NK-92 (cell line): ENCODE measurements around the gene ATP8B4.

Experiments used
- DNase-seq: peaks from one replicate; lab custom pipeline; 2025; ENCODE audit not compliant: unreplicated experiment; lab: John Stamatoyannopoulos, UW

ATP8B4 gene

DNA sequence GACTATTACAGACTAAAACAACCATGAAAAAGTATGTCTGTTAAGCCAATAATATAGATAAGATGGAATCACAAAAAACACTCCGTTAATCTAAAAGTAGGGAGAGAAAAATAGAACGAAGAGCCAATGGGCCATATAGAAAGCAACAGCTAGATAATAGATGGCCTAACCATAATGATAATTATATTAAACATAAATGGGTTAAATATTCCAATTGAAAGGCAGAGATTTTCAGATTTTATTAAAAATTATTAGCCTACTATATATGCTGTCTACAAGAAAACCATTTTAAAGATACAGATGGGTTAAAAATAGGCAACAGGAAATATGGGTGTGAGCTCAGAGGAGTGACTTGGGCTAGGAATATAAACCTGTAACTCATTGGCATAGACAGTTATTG lies 76.3 kb downstream of the ATP8B4 start:
- no peak for DNase-seq

- no peak for DNase-seq
These were observed 88.6 kb downstream of the ATP8B4 start for GRCh38 chr15:50030456-50030855.

DNA sequence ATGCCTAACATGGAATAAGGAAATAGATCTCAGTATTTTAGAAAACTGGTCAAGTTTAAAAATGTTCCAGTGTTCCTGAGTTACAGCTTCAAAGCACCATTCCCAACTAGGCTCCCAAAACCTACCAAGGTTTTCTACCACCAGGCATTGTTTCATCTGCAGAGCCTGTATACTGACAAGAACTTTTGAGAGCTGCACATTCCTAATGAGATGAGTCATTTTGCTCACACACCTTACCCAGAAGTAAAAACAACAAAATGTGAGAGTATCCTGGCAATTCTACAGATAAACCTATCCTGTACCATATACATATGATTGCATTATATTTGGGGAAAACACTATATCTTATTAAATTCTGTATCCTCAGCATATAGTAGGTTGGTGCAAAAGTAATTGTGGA lies 90.7 kb downstream of the ATP8B4 start:
- no peak for DNase-seq

DNA sequence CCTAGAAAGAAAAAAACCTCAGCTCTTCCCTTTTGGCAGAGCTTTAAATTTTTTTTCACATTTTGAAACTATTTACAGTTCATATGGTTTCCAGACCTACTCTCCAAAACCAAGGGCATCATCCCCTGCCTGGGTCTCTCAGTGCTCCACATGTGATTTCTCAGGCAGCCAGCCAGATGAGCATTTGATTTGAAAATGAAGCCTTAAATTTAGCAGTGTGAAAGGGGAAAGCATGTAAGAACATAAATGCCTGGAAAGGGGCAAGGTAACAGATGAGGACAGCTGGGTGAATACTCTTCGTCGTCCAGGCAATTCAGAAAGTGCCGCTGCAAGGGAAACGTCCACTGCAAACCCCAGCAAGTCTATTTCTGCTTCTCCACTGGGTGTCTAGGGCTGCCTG lies 94.8 kb downstream of the ATP8B4 start:
- no peak for DNase-seq

GRCh38 chr15:50018491-50018890 lies 100.5 kb downstream of the ATP8B4 start:
- no peak for DNase-seq

GRCh38 chr15:50017522-50017921 lies 101.5 kb downstream of the ATP8B4 start:
- DNase-seq = no peak

DNA sequence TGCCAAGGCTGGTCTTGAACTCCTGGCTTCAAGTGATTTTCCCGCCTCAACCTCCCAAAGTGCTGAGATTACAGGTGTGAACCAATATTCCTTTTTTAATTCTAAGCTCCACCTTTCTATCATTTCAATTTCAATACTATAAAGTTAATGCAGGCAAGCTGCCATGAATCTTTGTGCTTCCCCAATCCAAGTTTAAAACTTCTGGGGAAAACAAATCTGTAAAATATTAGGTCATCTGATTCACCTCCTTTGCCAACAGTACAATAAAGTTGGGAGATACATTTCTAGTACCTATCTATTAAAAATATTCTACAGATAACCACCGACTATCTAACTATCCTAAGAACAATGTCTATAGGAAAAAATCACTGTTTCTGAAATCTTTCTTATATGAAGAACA lies 102.1 kb downstream of the ATP8B4 start:
- DNase-seq = no peak

GRCh38 chr15:50012790-50013189 lies 106.2 kb downstream of the ATP8B4 start:
- DNase-seq = no peak

- DNase-seq = no peak
These were observed 109.4 kb downstream of the ATP8B4 start for GRCh38 chr15:50009634-50010033.

GRCh38 chr15:50003786-50004334 lies 115.2 kb downstream of the ATP8B4 start:
- no peak for DNase-seq

DNA sequence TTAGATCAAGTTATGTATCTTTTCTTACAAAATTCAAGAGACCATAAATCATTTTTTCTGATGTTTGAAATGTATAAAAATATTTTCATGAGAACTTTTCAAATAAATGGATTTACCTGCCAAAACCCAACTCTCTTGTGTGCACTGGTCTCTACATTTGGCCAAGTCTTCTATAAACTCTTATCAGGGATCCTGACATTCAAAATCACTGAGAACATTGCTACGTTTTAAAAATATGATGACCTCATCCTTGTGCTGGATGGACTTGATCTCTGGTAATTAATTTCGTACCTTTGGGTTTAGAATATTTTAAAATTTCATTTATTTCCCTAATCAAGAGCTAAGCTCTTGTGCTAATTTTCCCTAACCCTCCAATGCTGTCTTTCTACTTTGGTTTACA lies 127.4 kb downstream of the ATP8B4 start:
- no peak for DNase-seq

- no peak for DNase-seq
These were observed 128.0 kb downstream of the ATP8B4 start for GRCh38 chr15:49990835-49991545.

GRCh38 chr15:49989498-49989897 lies 129.5 kb downstream of the ATP8B4 start:
- no peak for DNase-seq

DNA sequence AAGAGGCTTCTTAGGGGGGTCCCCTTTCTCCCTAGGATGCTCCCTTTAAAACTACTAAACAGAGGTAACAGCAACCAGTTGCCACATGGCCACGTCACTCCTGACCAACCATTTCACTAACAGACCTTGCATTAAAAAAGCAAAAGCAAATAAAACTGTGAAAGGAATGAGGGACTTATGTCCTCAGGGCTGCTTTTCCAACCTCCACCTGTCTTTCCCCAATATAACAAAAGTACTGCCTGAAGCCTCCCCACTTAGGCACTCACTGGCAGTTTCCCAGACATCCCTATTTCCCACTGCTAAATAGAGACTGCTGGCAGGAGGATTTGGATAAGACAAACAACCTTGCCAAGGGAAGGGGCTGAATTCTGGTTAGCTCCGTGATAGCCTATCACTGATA lies 130.3 kb downstream of the ATP8B4 start:
- no peak for DNase-seq

- DNase-seq = no peak
These were observed 131.1 kb downstream of the ATP8B4 start for GRCh38 chr15:49987896-49988295.

DNA sequence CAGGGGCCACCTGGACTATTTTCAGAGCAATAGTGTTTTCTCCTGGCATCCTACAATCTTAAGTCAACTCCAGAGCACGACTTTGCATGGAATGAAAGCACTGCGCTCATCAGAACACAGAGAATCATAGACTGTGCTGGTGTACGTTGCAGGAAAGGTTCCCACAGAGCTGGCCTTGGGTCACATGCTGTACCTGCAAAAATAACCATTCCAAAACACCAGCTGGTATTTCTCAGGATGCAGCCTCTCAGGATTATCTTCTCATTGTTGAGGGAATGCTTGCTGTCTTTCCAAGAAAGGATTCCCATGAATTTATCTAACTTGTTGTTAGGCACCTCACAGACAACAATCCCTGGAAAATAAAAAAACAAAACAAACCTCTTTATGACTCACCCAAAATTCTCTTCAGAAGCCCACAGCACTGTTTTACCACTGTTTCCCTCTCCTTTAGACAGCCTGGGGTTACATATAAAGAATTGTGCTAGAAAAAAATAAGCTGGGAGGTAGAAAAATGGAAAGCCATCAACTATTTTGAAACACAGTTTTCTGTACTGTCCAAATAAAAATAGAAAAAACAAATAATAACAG lies 131.7 kb downstream of the ATP8B4 start:
- DNase-seq = no peak

DNA sequence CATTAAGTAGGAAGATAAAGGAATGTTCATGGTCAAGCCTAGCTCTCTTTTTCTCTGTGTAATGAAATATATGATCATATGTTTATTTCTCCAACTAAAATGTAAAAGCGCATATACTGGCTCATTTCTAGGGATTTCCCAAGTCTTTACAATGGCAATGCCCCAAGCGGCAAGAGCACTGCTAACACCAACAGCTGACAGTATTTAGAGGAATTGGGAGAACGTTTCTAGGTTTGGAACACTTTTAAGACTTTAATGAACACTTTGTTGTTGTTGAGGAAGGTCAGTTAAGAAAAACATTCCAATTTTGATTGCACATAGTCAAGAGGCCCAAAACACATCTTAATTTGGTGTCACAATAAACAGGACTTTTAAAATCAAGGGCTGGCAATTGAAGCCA lies 132.7 kb downstream of the ATP8B4 start:
- no peak for DNase-seq

- DNase-seq = no peak
These were observed 133.6 kb downstream of the ATP8B4 start for GRCh38 chr15:49985463-49985862.

- DNase-seq = no peak
These were observed 134.6 kb downstream of the ATP8B4 start for GRCh38 chr15:49984436-49984835.

GRCh38 chr15:49982584-49982983 lies 136.4 kb downstream of the ATP8B4 start:
- DNase-seq = no peak

GRCh38 chr15:49979705-49980382 lies 139.2 kb downstream of the ATP8B4 start:
- DNase-seq = no peak

- DNase-seq = no peak
These were observed 140.9 kb downstream of the ATP8B4 start for GRCh38 chr15:49978121-49978520.
